ENCODE data around the gene BCL2L13. TPM values are rescaled to one million over a fixed set of nuclear protein-coding genes. Genes with fewer than 3 reads are reported as not detected.

BCL2L13 gene
- total RNA-seq, 1 donor from 2014 or later, result 42.6 TPM

GRCh38 chr22:17596226-17596625 lies 42.3 kb upstream of the BCL2L13 start:
- peaks cover 12% of the 10 kb centered on the region for H3K36me3 Mint-ChIP-seq (ENCODE audit: unreplicated experiment)
- H3K27me3 Mint-ChIP-seq (ENCODE audit: unreplicated experiment), result peaks cover 3% of the 10 kb centered on the region
- TF ChIP-seq CTCF (IDR thresholded peaks at IDR 0.05; ENCODE audit: partially characterized antibody, unreplicated experiment), result no peak
- peaks cover 6% of the 10 kb centered on the region for H3K4me1 Mint-ChIP-seq (ENCODE audit: low read depth, unreplicated experiment)
- peaks cover 10% of the 10 kb centered on the region for H3K9me3 Mint-ChIP-seq (ENCODE audit: unreplicated experiment)
- DNase-seq, result no peak
- no peak overlapping the region for H3K27ac Mint-ChIP-seq (ENCODE audit: unreplicated experiment)
- H3K4me3 Mint-ChIP-seq (ENCODE audit: unreplicated experiment), result no peak overlapping the region

DNA sequence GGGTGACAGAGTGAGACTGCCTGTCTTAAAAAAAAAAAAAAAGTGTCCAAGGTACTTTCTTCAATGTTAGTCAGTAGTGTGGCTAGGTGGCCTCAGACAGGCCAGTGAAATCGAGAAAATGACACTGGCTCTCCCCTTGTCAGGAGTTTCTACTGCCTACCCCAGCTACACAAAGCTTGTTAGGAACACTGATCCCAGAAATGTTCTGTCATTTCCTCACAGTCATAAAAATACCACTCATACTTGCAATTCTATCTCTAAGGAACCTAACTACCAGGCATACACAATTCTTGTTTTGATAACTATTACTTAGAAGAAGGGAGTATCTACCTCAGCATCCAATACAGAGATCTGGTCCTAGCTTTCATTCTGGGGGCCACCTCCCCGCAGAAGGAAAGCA lies 41.3 kb upstream of the BCL2L13 start:
- no peak for TF ChIP-seq CTCF (IDR thresholded peaks at IDR 0.05; ENCODE audit: partially characterized antibody, unreplicated experiment)
- no peak overlapping the region for H3K27ac Mint-ChIP-seq (ENCODE audit: unreplicated experiment)

DNA sequence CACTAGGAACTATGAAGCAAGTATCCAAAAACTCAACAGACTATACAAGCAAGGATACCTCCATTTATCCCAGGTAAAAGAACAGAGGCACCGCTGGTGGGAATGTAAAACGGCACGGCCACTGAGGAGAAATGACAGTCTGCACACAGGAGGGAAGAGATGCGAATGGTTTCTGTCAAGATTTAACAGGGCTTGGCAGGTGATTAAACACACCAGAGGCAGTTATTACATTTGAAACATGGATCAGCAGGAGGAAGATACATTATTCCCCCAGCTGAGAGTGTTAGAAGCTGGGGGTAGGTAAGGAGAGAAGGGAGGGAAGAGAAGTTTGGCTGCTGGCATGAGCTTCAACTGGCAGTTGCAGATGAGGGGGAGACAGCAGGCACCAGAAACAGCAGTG lies 40.2 kb upstream of the BCL2L13 start:
- Mint-ChIP-seq H3K27me3 (ENCODE audit: unreplicated experiment) (peaks cover 2% of the 10 kb centered on the region), H3K36me3 (ENCODE audit: unreplicated experiment) (peaks cover 12% of the 10 kb centered on the region), H3K9me3 (ENCODE audit: unreplicated experiment) (peaks cover 6% of the 10 kb centered on the region), H3K27ac (ENCODE audit: unreplicated experiment) (no peak overlapping the region), H3K4me3 (ENCODE audit: unreplicated experiment) (no peak overlapping the region), H3K4me1 (ENCODE audit: low read depth, unreplicated experiment) (no peaks in the 10 kb centered on the region)
- no peak for DNase-seq
- TF ChIP-seq CTCF (IDR thresholded peaks at IDR 0.05; ENCODE audit: partially characterized antibody, unreplicated experiment), result no peak

More for the DNA sequence above, 41.3 kb upstream of the BCL2L13 start:
- Mint-ChIP-seq H3K4me1 (ENCODE audit: low read depth, unreplicated experiment) (peaks cover 1% of the 10 kb centered on the region), H3K27me3 (ENCODE audit: unreplicated experiment) (peaks cover 2% of the 10 kb centered on the region), H3K36me3 (ENCODE audit: unreplicated experiment) (peaks cover 12% of the 10 kb centered on the region), H3K4me3 (ENCODE audit: unreplicated experiment) (no peak overlapping the region), H3K9me3 (ENCODE audit: unreplicated experiment) (peaks cover 6% of the 10 kb centered on the region)
- no peak for DNase-seq

GRCh38 chr22:17601031-17601430 lies 37.5 kb upstream of the BCL2L13 start:
- no peak overlapping the region for H3K4me3 Mint-ChIP-seq (ENCODE audit: unreplicated experiment)
- H3K36me3 Mint-ChIP-seq (ENCODE audit: unreplicated experiment), result peaks cover 12% of the 10 kb centered on the region
- peaks cover 6% of the 10 kb centered on the region for H3K9me3 Mint-ChIP-seq (ENCODE audit: unreplicated experiment)
- no peaks in the 10 kb centered on the region for H3K27me3 Mint-ChIP-seq (ENCODE audit: unreplicated experiment)
- no peak for TF ChIP-seq CTCF (IDR thresholded peaks at IDR 0.05; ENCODE audit: partially characterized antibody, unreplicated experiment)
- no peak overlapping the region for H3K27ac Mint-ChIP-seq (ENCODE audit: unreplicated experiment)
- H3K4me1 Mint-ChIP-seq (ENCODE audit: low read depth, unreplicated experiment), result peaks cover 2% of the 10 kb centered on the region
- no peak for DNase-seq

DNA sequence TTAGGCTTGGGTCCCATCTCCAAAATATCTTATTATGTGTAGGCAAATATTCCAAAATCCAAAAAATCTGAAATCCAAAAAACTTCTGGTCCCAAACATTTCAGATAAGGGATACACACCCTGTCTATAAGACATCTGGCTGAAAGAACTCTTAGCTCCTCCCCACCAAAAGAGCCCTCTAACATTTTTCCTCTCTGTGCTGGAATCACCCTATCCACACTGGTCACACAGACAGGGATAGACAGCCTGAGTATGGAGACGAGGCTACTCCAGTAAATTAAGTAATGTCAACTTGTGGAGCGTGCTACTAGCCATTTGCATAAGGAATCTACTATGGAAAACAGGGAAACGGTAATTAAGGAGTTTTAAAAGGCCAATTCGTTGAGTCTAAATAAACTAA lies 34.9 kb upstream of the BCL2L13 start:
- Mint-ChIP-seq H3K9me3 (ENCODE audit: unreplicated experiment) (no peaks in the 10 kb centered on the region), H3K27ac (ENCODE audit: unreplicated experiment) (no peak overlapping the region), H3K36me3 (ENCODE audit: unreplicated experiment) (peaks cover 5% of the 10 kb centered on the region), H3K4me3 (ENCODE audit: unreplicated experiment) (no peak overlapping the region), H3K27me3 (ENCODE audit: unreplicated experiment) (no peaks in the 10 kb centered on the region), H3K4me1 (ENCODE audit: low read depth, unreplicated experiment) (peaks cover 2% of the 10 kb centered on the region)
- no peak for TF ChIP-seq CTCF (IDR thresholded peaks at IDR 0.05; ENCODE audit: partially characterized antibody, unreplicated experiment)
- no peak for DNase-seq
